Mesodermal cell (in vitro differentiated cells): Measurements from ENCODE around the gene GPR4. TPM values are rescaled to one million over a fixed set of nuclear protein-coding genes. Genes with fewer than 3 reads are reported as not detected.
A peak's percentile ranks its signal among the peaks of the same experiment; 100 is the strongest.

Experiments
- H3K27ac ChIP-seq: 2 replicates; pipeline ENCODE4 v1.7.0; 2013; ENCODE audit warnings: mild to moderate bottlenecking, low read depth, low read length, moderate library complexity; ENCODE audit not compliant: severe bottlenecking
- H3K36me3 ChIP-seq: 2 replicates; pipeline ENCODE4 v1.7.1; 2013; ENCODE audit warnings: mild to moderate bottlenecking, low read length, moderate library complexity; ENCODE audit not compliant: control insufficient read depth, insufficient read depth
- H3K4me1 ChIP-seq: one replicate; pipeline ENCODE4 v1.7.1; 2013; ENCODE audit warnings: mild to moderate bottlenecking, low read length; ENCODE audit not compliant: insufficient read depth, control insufficient read depth, poor library complexity, severe bottlenecking
- H3K4me3 ChIP-seq: 2 replicates; pipeline ENCODE4 v1.7.0; 2013; ENCODE audit warnings: low read length, control low read depth, mild to moderate bottlenecking; ENCODE audit not compliant: insufficient read depth, poor library complexity, severe bottlenecking; ENCODE audit errors: extremely low read depth
- H3K9me3 ChIP-seq: 2 replicates; pipeline ENCODE4 v1.7.1; 2013; ENCODE audit warnings: mild to moderate bottlenecking, low read length, moderate library complexity; ENCODE audit not compliant: control insufficient read depth
- WGBS, 2 experiments: methylation state at CpG; one replicate each; pipeline ENCODE4 v1.1.5; 2013; ENCODE audit warnings: missing lambda C conversion rate in 2 of 2; ENCODE audit not compliant: insufficient coverage in 2 of 2; 5-methylcytosine and 5-hydroxymethylcytosine counted together
- polyA plus RNA-seq, 2 experiments: library from polyadenylated mRNA; stranded (reverse); fragments of 50-300 nt; gene quantifications; one replicate each; pipeline ENCODE4 v1.2.3, GENCODE V29; 2013

The GPR4 gene
- 8.4 TPM for polyA plus RNA-seq (2013, experiment 1 of 2)
- polyA plus RNA-seq (2013, experiment 2 of 2) = 6.2 TPM

DNA sequence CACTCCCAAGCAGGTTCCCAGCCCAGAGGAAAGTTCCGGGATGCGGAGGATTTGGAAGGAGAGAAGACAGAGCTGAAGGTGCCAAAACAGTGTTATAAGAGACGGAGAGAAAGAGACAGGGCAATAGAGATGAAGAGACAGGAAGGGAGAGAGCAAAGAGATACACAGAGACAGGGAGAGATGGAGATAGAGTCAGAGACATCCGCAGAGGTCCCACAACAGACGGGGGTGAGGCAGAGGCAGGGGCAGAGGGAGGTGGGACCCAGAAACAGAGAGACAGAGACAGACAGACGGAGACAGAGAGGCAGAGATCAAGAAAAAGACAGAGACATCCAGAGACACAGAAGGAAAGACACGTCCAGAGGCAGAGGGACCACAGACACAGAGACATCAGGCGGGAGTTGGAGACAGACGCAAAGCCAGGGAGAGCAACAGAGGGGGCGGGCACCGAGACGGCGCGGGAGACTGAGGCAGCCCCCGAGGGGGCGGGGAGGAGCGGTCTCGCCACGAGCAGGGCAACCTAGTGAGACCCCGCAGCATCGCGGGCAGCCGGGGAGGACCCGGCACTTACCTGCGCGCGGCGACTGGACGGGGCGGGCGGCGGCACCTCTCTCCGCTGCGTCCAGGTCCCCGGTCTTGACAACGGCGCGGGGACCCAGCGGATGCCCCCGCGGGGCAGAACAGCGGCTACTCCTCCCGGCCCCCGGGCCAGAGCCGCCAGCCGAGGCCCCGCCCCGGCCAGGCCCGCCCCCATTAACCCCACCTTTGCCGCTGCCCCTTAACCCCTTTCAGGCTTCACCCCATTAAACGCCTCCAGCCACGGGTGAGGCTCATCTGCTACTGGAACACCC, at the start of gene GPR4:
GPR4 (minus strand) TSS at position 689 of the 851 bp plus-strand sequence. CDS start 10,346 bp downstream, outside the sequence.
- H3K4me3 ChIP-seq = peak within 1 kb of the TSS; percentile 39
- 3 to 4% methylated on average over 43 to 50 of the region's 52 CpGs for WGBS, 2 experiments

DNA sequence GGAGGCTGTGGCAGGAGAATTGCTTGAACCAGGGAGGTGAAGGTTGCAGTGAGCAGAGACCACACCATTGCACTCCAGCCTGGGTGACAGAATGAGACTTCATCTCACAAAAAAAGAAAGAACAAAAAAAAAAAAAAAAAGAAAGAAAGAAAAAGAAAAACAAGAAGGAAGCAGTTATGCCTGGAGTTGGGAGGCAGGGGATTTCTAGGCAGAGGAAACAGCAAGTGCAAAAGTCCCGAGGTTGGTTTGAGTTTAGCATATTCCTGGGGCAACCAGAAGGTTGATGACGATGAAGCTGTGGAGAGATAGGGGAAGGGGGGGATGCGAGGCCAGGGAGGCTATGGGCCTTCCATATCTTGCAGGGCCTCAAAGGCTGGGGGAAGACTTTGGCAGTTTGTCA, 48.7 kb upstream of the GPR4 start:
- 70 to 90% methylated on average over 1 to 2 of the region's 3 CpGs for WGBS, 2 experiments
- peaks cover 5% of the 10 kb centered on the region for H3K4me1 ChIP-seq
- H3K36me3 ChIP-seq = no peaks in the 10 kb centered on the region
- H3K4me3 ChIP-seq = no peak overlapping the region
- no peaks in the 10 kb centered on the region for H3K9me3 ChIP-seq
- H3K27ac ChIP-seq = no peak overlapping the region

More for the DNA sequence above, at the start of gene GPR4:
- Histone ChIP-seq H3K4me1 (peaks cover 23% of the 10 kb centered on the region), H3K9me3 (no peaks in the 10 kb centered on the region), H3K36me3 (no peaks in the 10 kb centered on the region), H3K27ac (no peak within 1 kb of the TSS)

DNA sequence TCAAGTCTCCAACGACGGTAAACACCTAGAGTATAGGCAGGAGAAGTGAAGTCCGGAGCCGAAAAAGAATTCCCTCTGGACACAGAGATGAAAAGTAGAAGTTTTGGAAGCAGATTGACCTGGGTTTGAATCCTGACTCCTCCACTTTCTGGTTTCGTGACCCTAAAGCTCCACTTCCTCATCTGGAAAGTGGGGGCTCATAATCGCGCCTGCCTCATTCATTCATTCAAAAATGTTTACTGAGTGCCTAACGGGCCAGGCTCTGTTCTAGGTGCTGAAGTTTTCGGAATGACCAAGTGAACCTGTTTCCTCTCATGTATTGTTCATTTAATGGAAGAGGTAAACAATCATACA, 44.3 kb upstream of the GPR4 start:
- Histone ChIP-seq H3K27ac (no peak overlapping the region), H3K4me3 (no peak overlapping the region), H3K4me1 (peaks cover 6% of the 10 kb centered on the region), H3K36me3 (no peaks in the 10 kb centered on the region), H3K9me3 (no peaks in the 10 kb centered on the region)
- WGBS, 2 experiments = 78 to 89% methylated on average over 4 to 7 of the region's 9 CpGs

DNA sequence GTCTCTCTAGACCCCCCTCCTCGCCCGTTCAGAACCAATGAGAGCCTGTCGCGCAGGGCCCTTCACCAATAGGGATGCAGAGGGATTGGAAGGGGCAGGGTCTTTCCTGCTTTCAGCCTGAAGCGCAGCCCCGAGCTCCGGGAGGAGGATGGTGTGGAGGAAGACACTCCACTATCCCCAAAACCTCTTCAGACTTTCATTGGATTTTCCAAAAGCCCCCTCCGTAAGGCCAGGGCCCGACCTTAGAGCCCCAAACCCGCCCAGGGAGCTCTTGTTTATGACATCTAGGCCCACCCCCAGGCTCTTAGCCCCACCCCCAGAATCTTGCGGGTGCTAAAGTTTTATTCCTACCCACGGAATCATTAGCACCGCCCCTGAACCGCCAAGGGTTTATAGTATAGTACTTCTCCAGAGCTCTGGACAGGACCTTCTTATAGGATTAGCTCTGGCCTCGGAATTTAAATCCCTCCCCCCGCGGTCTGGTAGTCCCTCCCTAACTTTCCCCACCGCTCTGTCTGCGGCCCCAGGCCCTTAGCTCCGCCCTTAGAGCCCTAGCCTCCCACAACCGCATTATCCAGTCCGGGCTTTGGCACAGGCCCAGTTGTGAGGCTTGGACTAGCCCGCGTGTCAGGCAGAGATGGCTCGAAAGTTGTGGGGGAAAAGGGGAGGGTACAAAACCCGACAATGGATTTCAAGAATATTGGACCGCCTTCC, 43.8 kb upstream of the GPR4 start:
- 48 to 66% methylated on average over 15 to 20 of the region's 27 CpGs for WGBS, 2 experiments
- Histone ChIP-seq H3K27ac (no peak overlapping the region), H3K4me1 (peaks cover 6% of the 10 kb centered on the region), H3K4me3 (no peak overlapping the region), H3K9me3 (no peaks in the 10 kb centered on the region), H3K36me3 (no peaks in the 10 kb centered on the region)

DNA sequence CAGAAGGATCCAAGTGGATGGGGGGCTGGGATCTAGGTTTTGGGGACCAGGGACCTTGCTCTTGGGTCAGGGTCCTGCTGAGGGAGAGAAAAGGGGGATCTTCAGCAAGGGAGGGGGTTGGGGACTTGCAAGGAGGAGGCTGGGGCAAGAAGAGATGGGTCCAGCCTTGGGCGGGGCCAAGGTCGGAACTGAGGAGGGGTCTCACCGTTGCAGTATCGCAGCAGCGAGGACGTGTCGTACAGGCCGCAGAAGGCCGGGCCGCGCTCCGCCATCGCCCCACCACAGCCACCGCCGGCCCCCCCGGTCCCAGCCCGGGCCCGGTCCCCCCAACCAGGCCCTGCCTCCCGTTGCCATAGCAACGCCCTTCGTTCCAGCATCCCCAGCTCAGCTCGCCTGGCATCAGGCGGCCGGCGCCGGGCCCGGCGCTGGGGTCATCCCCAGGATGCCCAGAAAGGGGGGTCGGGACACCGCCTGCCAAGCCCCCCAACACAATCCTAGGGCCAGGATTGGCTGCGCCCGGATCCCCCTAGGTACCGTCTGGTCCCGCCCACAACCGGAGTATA, 43.1 kb upstream of the GPR4 start:
- 85 to 92% methylated on average over 33 to 35 of the region's 35 CpGs for WGBS, 2 experiments
- no peaks in the 10 kb centered on the region for H3K36me3 ChIP-seq

DNA sequence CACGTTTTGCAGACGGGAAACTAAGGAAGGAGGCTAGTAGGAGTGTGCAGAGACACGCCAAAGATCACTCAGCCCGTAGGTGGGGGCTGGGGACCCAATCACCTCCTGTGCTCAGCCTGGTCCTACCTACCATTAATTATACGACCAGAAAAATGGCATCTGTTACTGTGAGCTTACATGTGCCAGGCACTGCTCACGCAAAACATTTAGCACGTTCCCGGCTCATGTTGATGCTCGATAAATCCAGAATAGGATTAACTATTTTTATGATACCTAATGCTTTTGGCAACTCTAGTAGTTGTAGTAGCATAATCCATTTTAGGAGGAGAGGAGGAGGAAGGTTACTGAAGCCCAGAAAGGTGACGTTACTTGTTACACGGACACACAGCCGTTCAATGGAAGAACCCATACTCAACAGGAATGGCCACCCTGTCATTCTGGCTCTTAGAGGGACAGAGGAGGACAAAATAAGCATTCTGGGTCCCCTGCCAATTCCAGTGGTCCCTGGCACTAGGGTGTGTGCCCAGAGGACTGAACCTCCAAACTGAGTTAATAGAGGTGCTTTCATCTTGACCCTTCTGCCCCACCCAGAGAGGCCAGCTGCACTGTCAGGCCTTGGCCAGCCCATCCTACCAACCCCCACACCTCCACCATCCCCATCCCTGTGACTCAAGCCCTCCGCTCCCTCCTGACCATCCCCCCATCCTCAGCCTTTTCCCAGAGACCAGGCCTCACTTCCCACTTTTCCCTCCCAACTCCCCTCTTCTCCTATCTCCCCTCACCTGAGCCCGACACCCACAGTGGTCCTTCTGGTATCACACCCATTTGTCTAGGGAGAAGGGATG, 42.1 kb upstream of the GPR4 start:
- 46 to 52% methylated on average over 6 to 8 of the region's 14 CpGs for WGBS, 2 experiments
- H3K36me3 ChIP-seq = no peaks in the 10 kb centered on the region
- H3K27ac ChIP-seq = no peak overlapping the region
- H3K4me3 ChIP-seq = peak overlapping the region; percentile 59
- no peaks in the 10 kb centered on the region for H3K9me3 ChIP-seq
- H3K4me1 ChIP-seq = peaks cover 6% of the 10 kb centered on the region

More for the DNA sequence above, 43.1 kb upstream of the GPR4 start:
- Histone ChIP-seq H3K9me3 (no peaks in the 10 kb centered on the region), H3K4me3 (no peak overlapping the region), H3K4me1 (peaks cover 6% of the 10 kb centered on the region), H3K27ac (no peak overlapping the region)

DNA sequence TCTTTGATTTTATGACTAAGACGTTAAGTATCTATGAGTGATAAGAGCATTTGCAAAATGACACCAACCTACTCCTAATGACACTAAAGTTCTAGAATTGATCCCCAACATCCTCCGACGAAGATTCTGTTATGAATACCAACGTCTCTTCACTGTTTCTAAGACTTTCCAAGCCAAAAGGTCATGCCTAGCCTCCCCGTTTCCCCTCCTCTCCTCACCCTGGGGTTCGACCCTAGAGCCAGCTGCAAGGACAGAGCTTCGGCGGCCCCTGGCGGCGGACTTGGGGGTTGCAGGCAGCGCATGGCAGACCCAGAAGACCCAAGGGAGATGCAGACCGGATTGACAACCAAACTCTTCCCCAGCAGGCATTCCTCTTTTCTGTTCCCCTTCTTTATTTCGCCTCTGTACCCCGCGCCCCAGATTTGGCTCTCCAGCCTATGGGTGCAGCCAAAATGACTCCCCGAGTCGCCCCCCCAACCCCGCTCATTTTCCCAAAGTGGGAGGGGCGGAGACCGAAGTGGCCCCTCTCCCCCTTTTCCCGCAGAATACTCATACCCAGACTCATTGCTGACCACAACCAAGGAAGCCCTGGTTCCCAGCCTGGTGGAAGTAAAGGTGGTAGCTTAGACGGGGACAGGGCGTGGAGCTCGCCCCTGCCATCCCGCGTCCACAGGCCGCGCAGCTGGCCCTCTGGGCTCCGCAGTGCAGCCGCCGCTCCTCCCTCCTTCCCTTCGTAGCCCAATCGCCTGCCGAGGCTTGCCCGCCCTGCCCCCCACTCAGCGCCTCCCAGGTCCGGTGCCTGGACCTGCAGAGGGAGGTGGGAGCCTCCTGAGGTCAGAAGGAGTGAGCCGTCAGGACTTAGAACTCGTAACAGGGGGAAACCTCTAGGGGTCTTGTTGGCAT, 41.3 kb upstream of the GPR4 start:
- H3K9me3 ChIP-seq = no peaks in the 10 kb centered on the region
- 1 to 4% methylated on average over 22 of the region's 39 CpGs for WGBS, 2 experiments
- H3K4me3 ChIP-seq = peak overlapping the region; percentile 59
- H3K27ac ChIP-seq = peak overlapping the region; percentile 57
- H3K36me3 ChIP-seq = no peaks in the 10 kb centered on the region
- H3K4me1 ChIP-seq = peaks cover 7% of the 10 kb centered on the region

DNA sequence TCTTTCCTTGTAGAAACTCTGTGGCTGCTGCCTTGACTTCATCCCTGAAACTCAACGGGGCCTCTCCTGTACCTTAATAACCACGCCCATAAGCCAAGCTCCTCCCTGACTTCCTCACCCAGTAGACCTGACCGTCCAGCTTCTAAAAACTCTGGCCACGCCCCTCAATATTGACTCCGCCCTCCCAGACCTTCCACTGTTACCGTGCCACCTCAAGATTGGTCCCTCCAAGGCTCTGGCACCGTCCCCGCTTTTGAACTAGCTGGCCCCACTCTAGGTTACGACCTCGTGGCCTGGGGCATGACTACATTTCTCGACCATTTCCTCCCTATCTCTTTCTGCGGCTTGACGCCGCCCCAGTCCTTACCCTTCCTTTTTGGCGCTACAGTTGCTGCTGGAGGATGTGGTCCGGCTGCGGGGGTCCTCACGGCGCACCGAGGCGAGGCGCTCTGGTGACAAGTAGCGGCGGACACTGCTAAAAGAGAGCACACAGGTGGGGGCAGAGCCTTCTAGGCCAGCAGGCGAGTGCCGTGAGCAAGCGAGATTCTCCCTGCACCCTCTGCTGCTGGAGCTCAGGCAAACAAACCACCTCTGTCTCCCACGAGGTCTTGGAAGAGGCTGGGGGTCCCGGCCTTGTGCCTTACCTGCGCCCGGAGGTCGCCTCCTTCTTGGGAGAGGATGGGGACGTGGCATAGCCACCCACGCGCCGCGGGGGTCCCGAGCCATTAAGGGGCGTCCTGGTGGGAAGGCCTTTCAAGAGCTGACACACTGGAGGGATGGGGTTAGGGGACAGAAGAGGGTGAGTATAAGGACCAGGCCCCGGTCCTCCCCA, 39.5 kb upstream of the GPR4 start:
- peaks cover 14% of the 10 kb centered on the region for H3K4me1 ChIP-seq
- peak overlapping the region; percentile 83 for H3K27ac ChIP-seq
- no peaks in the 10 kb centered on the region for H3K9me3 ChIP-seq
- H3K36me3 ChIP-seq = no peaks in the 10 kb centered on the region
- 1 to 2% methylated on average over 21 to 31 of the region's 40 CpGs for WGBS, 2 experiments
- peak overlapping the region; percentile 39 for H3K4me3 ChIP-seq

DNA sequence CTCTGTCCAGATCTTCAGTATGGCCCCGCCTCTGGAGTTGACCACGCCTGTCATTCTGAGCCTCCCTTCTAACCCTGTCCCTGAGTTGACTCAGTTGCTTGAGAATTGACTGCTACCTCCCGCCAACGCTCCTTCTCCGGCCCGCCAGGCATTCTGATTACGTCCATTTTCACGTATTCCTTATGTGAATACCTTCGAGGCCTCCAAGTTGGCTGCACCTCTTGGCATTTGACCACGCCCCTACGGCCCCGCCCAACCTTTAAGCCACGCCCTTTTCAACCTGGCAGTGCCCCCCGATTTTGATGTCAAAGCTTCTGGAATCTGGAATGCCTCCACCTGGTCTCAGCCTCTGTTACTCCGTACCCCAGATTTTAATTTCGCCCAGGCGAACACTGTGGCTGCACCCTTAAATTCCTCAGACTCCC, 38.8 kb upstream of the GPR4 start:
- peak overlapping the region; percentile 83 for H3K27ac ChIP-seq
- 57 to 63% methylated on average over 17 of the region's 17 CpGs for WGBS, 2 experiments
- H3K4me1 ChIP-seq = peaks cover 14% of the 10 kb centered on the region
- no peak overlapping the region for H3K4me3 ChIP-seq
- H3K36me3 ChIP-seq = no peaks in the 10 kb centered on the region
- H3K9me3 ChIP-seq = no peaks in the 10 kb centered on the region
